HEK293T (cell line): ENCODE data around the gene RNF180.

Source experiments
- FOXM1 ChIP-seq: fragments of 450-650 bp; IDR thresholded peaks from 2 replicates; pipeline ENCODE4 v1.6.1; 2017; ENCODE audit warnings: mild to moderate bottlenecking, borderline replicate concordance
- NFRKB ChIP-seq: fragments of 450-650 bp; IDR thresholded peaks from 2 replicates; pipeline ENCODE4 v1.6.1; 2016; ENCODE audit warnings: mild to moderate bottlenecking, moderate library complexity

DNA sequence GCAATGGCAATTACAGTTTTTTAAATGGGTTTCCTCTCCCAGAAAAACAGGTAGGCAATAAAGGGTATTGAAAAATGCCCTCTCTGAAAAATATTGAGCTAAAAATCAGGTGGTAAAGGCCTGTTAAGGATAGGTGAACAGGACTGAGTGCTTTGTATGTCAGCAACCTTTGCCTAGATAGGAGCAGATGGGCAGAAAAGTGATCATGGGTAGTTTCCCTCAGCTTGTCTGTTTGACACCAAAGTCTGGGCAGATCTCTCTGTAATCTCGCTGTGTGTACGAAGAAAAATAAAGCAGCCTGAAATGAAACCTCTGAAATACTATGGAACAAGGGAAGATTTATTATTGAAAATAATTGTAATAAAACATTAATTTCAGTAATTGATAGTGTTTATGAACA is 15.8 kb downstream of the RNF180 start:
- TF ChIP-seq FOXM1 (no peak), NFRKB (no peak)
